Tongue (tissue), 2 donors: ENCODE results near the gene ZNF554. TPM values are rescaled to one million over a fixed set of nuclear protein-coding genes. Genes with fewer than 3 reads are reported as not detected.

Experiments used
- DNase-seq: peaks from one replicate; pipeline ENCODE4 v3.0.0-alpha.2; 2015
- total RNA-seq: library from RNA; depleted of rRNA; stranded (reverse); fragments of >200 nt; gene quantifications from one replicate; pipeline ENCODE4 v1.2.3, GENCODE V29; 2014

The ZNF554 gene
- total RNA-seq: 9.8 TPM

DNA sequence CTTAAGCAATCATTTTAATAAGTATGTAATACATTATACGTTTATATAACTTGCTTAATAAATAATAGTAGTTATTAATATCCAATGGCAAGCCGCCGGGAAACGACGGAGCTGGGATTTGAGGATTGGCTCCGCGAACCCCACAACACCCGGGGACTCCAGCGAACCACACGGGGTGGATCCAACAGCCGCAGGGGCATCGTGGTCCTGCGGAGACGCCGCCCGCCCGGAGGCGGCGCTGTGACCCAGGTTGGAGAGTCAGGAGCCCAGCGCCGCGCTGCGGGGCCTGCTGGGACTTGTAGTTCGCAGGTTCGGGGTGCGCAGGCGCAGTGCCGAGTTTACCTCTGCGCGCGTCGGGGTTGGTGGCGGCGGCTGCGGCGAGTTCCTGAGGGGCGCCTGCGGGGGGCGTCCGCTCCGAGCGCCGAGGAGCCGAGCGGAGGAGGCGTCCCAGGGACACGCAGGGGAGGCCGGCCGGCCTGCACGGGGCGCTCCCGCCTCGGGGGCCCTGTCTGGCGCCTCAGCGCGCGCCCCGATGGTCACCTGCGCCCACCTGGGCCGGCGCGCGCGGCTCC is at the start of gene ZNF554:
TSS of gene ZNF554 (plus strand) at position 329 of the 572 bp plus-strand sequence. CDS start at position 533, 204 bp downstream.
- peak; percentile 99 for DNase-seq

GRCh38 chr19:2770055-2771013 is 49.3 kb upstream of the ZNF554 start:
- DNase-seq: peak; percentile 89

- peak; percentile 81 for DNase-seq
These were observed 47.6 kb upstream of the ZNF554 start for GRCh38 chr19:2771786-2772674.

GRCh38 chr19:2774083-2774679 is 45.5 kb upstream of the ZNF554 start:
- DNase-seq: peak; percentile 52

GRCh38 chr19:2774953-2775555 is 44.6 kb upstream of the ZNF554 start:
- DNase-seq: no peak

GRCh38 chr19:2775556-2776430 is 43.9 kb upstream of the ZNF554 start:
- DNase-seq: no peak

DNA sequence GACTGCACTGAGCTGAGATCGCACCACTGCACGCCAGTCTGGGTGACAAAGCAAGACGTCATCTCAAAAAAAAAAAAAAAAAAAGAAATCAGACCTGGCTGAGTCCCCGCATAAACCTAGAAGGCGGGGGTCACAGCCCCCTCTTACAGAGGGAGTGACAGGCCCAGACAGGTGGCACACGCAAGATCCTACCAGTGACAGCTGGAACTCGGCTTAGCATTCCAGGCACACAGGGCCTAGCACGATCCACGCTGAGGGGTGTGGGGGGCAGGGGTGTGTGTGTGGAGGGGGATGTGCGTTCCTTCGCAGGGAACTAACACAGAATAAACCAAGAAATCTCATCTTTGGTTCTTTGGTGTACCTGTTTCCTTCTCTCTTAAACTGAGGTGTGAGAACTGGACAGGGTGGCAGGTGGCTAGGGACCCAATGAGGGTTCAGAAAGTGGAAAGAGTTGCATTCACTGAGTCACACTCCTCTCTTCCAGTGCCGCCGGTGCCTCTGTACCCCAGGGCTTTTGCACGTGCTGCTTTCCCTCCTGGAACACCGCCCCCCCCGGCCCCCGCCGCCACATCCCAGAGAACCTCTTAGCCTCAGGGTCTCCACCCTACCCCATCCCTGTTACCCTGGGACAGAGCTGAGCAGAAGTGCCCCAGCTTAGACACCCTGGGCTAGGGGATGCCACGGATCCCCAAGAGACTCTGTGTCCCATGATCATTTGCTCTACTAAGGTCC is 41.5 kb upstream of the ZNF554 start:
- peak; percentile 77 for DNase-seq

GRCh38 chr19:2779121-2779740 is 40.4 kb upstream of the ZNF554 start:
- DNase-seq: no peak

DNA sequence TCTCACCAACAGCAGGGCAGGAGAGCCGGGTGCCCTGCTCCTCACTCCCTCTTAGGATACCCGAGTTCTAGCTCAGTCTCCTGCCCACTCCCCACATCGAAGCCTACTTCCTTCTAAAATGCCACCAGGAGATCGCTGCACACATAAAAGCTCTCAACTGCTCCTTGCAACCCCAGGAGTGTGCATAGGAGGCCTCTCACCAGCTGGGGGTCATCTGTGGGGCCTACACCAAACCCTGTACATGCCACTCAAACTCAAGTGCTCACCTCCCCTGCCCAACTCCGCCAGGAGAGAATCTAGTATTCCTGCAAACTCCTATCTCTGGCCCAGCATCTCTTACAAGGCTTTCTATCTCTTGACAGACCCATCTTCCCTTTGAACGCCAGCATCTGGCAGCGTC is 39.4 kb upstream of the ZNF554 start:
- no peak for DNase-seq

DNA sequence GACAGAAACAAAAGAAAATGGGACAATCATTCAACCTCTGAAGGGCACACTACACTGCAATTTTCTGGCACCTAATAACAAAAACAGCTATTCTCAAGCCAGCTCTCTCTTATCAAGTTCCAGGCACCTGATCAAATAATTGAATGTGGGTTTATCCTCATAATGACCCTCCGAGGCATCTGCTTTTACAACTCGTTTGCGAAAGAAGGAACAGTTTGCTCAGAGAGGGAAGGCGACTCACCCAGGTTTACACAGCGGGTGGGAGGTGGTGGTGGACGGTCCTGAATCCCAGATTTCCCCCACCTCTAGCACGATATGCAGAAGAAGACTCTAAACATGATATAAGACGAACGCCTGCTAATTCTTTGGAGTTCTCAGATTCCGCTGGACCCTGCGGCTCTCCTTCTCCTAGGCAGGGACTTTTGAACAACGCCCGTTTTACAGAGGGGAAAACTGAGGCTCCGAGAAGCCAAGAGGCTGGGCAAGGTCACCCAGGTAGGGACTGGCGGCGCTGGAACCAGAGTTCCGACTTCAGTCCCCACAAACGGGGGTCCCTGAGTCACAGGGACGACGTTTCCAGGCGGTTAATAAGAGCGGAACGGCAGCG is 37.2 kb upstream of the ZNF554 start:
- DNase-seq: no peak

- peak; percentile 99 for DNase-seq
These were observed 36.5 kb upstream of the ZNF554 start, which contains the start of gene SGTA for GRCh38 chr19:2782936-2783780. TSS of gene SGTA (minus strand) at chr19:2783273. CDS start at chr19:2769068, 14,205 bp downstream.

DNA sequence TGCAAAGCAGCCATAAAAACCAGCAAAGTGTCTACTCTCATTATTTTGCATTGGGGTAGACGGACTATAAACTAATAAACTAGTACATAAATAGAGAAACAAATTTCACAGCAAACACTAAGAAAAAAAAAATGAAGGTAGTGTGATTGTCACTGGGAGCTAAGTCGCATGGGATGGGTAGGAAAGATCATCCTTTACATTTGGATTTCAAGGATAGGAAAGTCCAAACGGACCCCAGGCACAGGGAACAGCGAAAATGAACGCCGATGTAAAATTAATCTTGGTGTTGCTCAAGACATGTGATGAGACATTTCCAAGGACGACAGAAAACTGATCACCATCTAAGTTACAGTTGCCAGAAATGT is 35.9 kb upstream of the ZNF554 start:
- no peak for DNase-seq

DNA sequence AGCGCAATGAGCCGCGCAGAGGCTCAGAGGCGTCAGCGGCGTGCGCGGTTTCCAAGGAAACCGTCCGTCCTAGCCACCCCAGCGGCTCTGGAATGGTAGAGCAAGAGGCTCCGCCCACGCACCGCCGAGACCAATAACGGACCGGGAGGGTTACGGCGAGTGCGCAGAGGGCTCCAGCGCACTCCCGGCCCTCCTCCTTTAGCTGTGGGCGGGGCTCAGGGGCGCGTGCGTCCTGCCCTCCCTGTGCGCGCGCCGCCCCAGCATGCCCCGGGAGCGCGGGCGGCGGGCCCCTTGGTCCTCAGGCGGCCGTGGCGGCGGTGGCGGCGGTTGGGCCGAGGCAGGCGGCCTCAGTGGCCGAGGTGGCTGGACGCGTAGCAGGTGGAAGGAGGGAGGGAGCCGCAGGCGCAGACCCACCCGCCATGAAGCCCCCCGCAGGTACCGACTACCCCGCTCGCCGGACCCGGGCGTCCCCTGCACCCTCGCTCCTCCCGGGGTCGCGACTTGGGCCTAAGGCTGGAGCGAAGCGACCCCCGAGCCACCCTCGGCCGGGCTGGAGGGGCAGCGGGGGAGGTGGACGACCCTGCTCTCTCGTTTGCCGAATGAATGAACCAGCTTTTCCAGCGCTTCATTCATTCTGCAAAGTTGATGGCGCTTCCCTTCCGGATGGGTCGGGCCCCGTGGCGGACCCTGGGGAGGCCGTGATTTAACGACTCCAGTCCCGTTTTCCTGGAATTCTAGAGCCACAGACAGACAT is 34.2 kb upstream of the ZNF554 start, which contains the start of gene THOP1:
TSS of gene THOP1 (plus strand) at position 260 of the 754 bp plus-strand sequence. CDS start at position 420, 160 bp downstream.
- peak; percentile 100 for DNase-seq

- no peak for DNase-seq
These were observed 32.6 kb upstream of the ZNF554 start for GRCh38 chr19:2787115-2787514.

DNA sequence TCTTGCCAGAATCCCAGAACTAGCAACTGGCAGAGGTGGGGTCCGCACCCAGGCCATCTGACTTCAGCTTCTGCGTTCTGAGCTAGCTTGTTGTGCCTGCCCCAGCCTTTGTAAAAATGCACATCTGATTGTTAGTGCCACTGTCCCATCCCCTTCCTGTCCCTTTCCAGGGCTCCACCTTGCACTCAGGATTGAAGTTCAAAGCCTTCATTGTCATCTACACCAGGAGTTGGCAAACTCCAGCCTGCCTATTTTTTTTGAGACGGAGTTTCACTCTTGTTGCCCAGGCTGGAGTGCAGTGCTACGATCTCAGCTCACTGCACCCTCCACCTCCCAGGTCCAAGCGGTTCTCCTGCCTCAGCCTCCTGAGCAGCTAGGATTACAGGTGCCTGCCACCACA is 31.4 kb upstream of the ZNF554 start:
- no peak for DNase-seq

- no peak for DNase-seq
These were observed 29.5 kb upstream of the ZNF554 start for GRCh38 chr19:2790194-2790556.
